DOHH2 (cell line): Measurements from ENCODE around the gene KRT2.

ENCODE experiments used
- EZH2phosphoT487 ChIP-seq: fragments of 200-600 bp; sonication (generic); IDR thresholded peaks from 2 replicates; pipeline ENCODE4 v1.6.1; 2017; ENCODE audit warnings: borderline replicate concordance, mild to moderate bottlenecking, antibody characterized with exemption, low read length, moderate library complexity, mixed read lengths
- TF ChIP-seq, protein P1 (sequence below): fragments of 200-600 bp; sonication (generic); IDR thresholded peaks from one replicate; pipeline ENCODE4 v1.5.1; 2014; ENCODE audit warnings: antibody characterized with exemption, mild to moderate bottlenecking, low read depth, low read length; ENCODE audit not compliant: poor library complexity, severe bottlenecking

DNA sequence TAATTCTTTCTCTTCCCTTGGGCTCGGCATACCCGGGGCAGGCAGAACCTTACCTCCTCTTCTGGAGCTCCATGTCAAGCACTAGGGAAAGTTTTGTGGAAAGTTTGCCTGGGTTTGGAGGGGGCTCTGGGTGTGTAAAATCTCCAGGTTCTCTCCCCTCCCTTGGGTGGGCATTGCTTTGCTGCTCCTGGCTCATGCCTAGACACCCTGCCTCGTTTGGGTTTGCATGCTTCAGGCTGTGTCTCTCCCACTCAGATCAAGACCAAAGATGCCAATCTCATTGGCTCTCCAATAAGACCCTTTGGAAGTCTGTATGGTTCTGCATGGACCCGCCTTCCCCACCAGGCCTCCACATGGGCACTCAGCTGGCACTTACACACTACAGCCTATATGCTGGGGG, 6.2 kb upstream of the KRT2 start:
- TF ChIP-seq EZH2phosphoT487, result no peak
- TF ChIP-seq, protein P1, sequence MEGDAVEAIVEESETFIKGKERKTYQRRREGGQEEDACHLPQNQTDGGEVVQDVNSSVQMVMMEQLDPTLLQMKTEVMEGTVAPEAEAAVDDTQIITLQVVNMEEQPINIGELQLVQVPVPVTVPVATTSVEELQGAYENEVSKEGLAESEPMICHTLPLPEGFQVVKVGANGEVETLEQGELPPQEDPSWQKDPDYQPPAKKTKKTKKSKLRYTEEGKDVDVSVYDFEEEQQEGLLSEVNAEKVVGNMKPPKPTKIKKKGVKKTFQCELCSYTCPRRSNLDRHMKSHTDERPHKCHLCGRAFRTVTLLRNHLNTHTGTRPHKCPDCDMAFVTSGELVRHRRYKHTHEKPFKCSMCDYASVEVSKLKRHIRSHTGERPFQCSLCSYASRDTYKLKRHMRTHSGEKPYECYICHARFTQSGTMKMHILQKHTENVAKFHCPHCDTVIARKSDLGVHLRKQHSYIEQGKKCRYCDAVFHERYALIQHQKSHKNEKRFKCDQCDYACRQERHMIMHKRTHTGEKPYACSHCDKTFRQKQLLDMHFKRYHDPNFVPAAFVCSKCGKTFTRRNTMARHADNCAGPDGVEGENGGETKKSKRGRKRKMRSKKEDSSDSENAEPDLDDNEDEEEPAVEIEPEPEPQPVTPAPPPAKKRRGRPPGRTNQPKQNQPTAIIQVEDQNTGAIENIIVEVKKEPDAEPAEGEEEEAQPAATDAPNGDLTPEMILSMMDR, result no peak
